Loucy (cell line): Measurements from ENCODE around the gene HIGD1A.

Experiments used
- H2AFZ ChIP-seq: fragments of 200-600 bp; sonication (generic); 2 replicates; pipeline ENCODE4 v1.6.0; 2016; ENCODE audit warnings: antibody characterized with exemption, mild to moderate bottlenecking, low read length, moderate library complexity
- H3F3A ChIP-seq: fragments of 200-600 bp; 2 replicates; pipeline ENCODE4 v1.6.0; 2016; ENCODE audit warnings: antibody characterized with exemption, low read depth, mild to moderate bottlenecking
- H3K27me3 ChIP-seq: fragments of 200-600 bp; sonication (generic); 2 replicates; pipeline ENCODE4 v1.6.1; 2014; ENCODE audit warnings: low read length, mild to moderate bottlenecking; ENCODE audit not compliant: insufficient read depth, poor library complexity, severe bottlenecking
- H3K36me3 ChIP-seq: fragments of 200-600 bp; sonication (generic); 2 replicates; pipeline ENCODE4 v1.6.1; 2016; ENCODE audit warnings: low read length; ENCODE audit not compliant: insufficient read depth
- H3K4me1 ChIP-seq: fragments of 200-600 bp; sonication (generic); 2 replicates; pipeline ENCODE4 v1.5.1; 2014; ENCODE audit warnings: low read length, mild to moderate bottlenecking; ENCODE audit not compliant: insufficient read depth, poor library complexity, severe bottlenecking
- H3K4me2 ChIP-seq: fragments of 200-600 bp; sonication (generic); 2 replicates; pipeline ENCODE4 v1.6.0; 2014; ENCODE audit warnings: antibody characterized with exemption, low read length, low read depth, mild to moderate bottlenecking; ENCODE audit not compliant: poor library complexity, severe bottlenecking
- H3K4me3 ChIP-seq: fragments of 200-600 bp; sonication (generic); 2 replicates; pipeline ENCODE4 v1.5.1; 2014; ENCODE audit warnings: low read length, mild to moderate bottlenecking, mixed read lengths; ENCODE audit not compliant: poor library complexity, severe bottlenecking
- H3K79me2 ChIP-seq: fragments of 200-600 bp; sonication (generic); 2 replicates; pipeline ENCODE4 v1.6.1; 2014; ENCODE audit warnings: low read length; ENCODE audit not compliant: insufficient read depth
- H3K9ac ChIP-seq: fragments of 200-600 bp; sonication (generic); 2 replicates; pipeline ENCODE4 v1.6.0; 2014; ENCODE audit warnings: mild to moderate bottlenecking, low read depth, low read length, moderate library complexity; ENCODE audit not compliant: poor library complexity, severe bottlenecking
- H3K9me2 ChIP-seq: fragments of 200-600 bp; sonication (generic); replicated peaks from 2 replicates; pipeline ENCODE4 v1.6.1; 2016; ENCODE audit warnings: low read depth, low read length, mixed read lengths
- H3K9me3 ChIP-seq: fragments of 200-600 bp; sonication (generic); 2 replicates; pipeline ENCODE4 v1.6.1; 2014; ENCODE audit warnings: mild to moderate bottlenecking, antibody characterized with exemption, low read length, low read depth; ENCODE audit not compliant: insufficient read depth
- H4K20me1 ChIP-seq: fragments of 200-600 bp; sonication (generic); 2 replicates; pipeline ENCODE4 v1.6.0; 2014; ENCODE audit warnings: antibody characterized with exemption, low read length, mild to moderate bottlenecking; ENCODE audit not compliant: insufficient read depth, poor library complexity, severe bottlenecking
- EZH2phosphoT487 ChIP-seq: fragments of 200-600 bp; IDR thresholded peaks from 2 replicates; pipeline ENCODE4 v1.6.1; 2018; ENCODE audit warnings: antibody characterized with exemption, mild to moderate bottlenecking, moderate library complexity, borderline replicate concordance
- TF ChIP-seq, protein P1 (sequence below): fragments of 200-600 bp; sonication (generic); conservative IDR thresholded peaks from 2 replicates; pipeline ENCODE4 v1.5.1; 2014; ENCODE audit warnings: mild to moderate bottlenecking, antibody characterized with exemption, low read length

The HIGD1A gene

DNA sequence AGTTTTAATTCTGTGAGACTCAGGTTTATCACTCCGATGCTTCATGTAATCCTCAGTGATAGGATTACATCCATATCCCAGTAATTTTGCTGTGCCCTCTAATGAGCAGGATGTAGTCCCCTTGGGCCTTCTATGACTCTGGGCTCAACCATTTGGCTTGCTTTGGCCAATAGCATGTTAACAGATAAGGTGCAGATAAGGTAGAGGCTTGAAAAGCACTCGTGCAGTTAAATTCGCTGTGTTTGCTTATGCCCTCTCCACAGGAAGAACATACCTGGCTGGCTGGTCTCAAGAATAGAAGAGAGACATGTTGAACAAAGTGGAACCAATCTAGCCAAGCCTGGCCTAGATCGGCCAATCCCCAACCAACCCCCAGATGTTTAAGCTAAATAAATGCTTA, 51.3 kb downstream of the HIGD1A start:
- Histone ChIP-seq H3K4me3 (no peak overlapping the region), H3F3A (no peaks in the 10 kb centered on the region), H3K9ac (no peak overlapping the region), H4K20me1 (no peaks in the 10 kb centered on the region), H3K79me2 (no peaks in the 10 kb centered on the region), H3K9me2 (no peaks in the 10 kb centered on the region), H3K4me2 (no peak overlapping the region), H3K4me1 (no peaks in the 10 kb centered on the region), H3K27me3 (no peaks in the 10 kb centered on the region), H2AFZ (no peak overlapping the region), H3K36me3 (no peaks in the 10 kb centered on the region), H3K9me3 (no peaks in the 10 kb centered on the region)
- TF ChIP-seq, protein P1, sequence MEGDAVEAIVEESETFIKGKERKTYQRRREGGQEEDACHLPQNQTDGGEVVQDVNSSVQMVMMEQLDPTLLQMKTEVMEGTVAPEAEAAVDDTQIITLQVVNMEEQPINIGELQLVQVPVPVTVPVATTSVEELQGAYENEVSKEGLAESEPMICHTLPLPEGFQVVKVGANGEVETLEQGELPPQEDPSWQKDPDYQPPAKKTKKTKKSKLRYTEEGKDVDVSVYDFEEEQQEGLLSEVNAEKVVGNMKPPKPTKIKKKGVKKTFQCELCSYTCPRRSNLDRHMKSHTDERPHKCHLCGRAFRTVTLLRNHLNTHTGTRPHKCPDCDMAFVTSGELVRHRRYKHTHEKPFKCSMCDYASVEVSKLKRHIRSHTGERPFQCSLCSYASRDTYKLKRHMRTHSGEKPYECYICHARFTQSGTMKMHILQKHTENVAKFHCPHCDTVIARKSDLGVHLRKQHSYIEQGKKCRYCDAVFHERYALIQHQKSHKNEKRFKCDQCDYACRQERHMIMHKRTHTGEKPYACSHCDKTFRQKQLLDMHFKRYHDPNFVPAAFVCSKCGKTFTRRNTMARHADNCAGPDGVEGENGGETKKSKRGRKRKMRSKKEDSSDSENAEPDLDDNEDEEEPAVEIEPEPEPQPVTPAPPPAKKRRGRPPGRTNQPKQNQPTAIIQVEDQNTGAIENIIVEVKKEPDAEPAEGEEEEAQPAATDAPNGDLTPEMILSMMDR = no peak
- no peak for TF ChIP-seq EZH2phosphoT487

DNA sequence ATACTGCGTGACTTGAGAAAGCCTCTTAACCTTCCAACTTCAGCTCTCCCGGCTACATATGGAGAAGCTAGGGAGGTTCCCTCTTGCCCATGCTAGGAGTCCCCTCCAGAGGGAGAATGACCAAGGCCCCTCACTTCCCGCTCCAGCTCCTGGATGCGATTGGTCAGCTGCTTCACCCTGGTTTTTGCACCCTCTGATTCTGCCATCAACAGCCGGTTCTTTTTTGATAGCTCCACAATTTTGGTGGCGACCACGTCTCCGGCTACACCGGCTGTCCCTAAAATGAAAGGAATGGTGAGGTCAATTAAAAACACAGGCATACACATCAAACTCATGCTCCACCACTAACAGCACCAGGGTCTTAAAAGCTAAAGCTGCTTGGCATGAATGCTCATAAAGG, 51.8 kb downstream of the HIGD1A start:
- Histone ChIP-seq H3K4me1 (no peaks in the 10 kb centered on the region), H3K36me3 (no peaks in the 10 kb centered on the region), H3K27me3 (no peaks in the 10 kb centered on the region), H3K9me2 (no peaks in the 10 kb centered on the region), H3F3A (no peaks in the 10 kb centered on the region), H3K9ac (no peak overlapping the region), H3K4me3 (no peak overlapping the region), H2AFZ (no peak overlapping the region), H4K20me1 (no peaks in the 10 kb centered on the region), H3K4me2 (no peak overlapping the region), H3K9me3 (no peaks in the 10 kb centered on the region), H3K79me2 (no peaks in the 10 kb centered on the region)
- no peak for TF ChIP-seq EZH2phosphoT487
- TF ChIP-seq, protein P1 = no peak

DNA sequence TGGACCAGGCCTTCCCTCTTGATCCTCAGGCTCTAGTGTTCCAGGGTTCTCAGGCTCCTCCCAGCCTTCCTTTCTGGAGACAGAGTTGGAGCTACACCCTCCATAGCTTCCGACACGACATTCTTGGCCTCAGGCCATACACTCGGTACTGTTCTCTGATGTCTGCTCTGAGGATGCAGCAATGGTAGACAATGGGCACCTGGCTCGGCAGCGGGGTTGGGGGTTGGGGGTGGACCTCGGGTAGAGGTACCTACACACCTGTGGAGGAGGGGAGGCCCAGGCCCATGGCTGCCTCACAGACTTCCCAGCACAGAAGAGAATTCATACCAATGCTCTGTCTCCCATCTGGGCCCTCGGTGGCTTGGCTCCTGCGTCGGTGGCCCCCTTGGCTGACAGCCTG, 52.7 kb downstream of the HIGD1A start:
- Histone ChIP-seq H3K9me3 (no peaks in the 10 kb centered on the region), H3K36me3 (no peaks in the 10 kb centered on the region), H3K79me2 (no peaks in the 10 kb centered on the region), H3K4me3 (no peak overlapping the region), H2AFZ (no peak overlapping the region), H3K4me1 (no peaks in the 10 kb centered on the region), H4K20me1 (no peaks in the 10 kb centered on the region), H3K9me2 (no peaks in the 10 kb centered on the region), H3K4me2 (no peak overlapping the region), H3F3A (no peaks in the 10 kb centered on the region), H3K9ac (no peak overlapping the region), H3K27me3 (no peaks in the 10 kb centered on the region)
- TF ChIP-seq, protein P1 = no peak
- no peak for TF ChIP-seq EZH2phosphoT487
